GM18861 (cell line): Measurements from ENCODE around the gene CD72.
A peak's percentile ranks its signal among the peaks of the same experiment; 100 is the strongest.
"Not testable (repeated sequence)": the region's sequence is repeated elsewhere in the genome, so short reads cannot be mapped to it uniquely, and the experiment has no call there.

Source experiments
- ATAC-seq: cut with Tn5 transposase; IDR thresholded peaks from one replicate; pipeline ENCODE4 v1.9.1; 2021; ENCODE audit not compliant: unreplicated experiment

The CD72 gene

DNA sequence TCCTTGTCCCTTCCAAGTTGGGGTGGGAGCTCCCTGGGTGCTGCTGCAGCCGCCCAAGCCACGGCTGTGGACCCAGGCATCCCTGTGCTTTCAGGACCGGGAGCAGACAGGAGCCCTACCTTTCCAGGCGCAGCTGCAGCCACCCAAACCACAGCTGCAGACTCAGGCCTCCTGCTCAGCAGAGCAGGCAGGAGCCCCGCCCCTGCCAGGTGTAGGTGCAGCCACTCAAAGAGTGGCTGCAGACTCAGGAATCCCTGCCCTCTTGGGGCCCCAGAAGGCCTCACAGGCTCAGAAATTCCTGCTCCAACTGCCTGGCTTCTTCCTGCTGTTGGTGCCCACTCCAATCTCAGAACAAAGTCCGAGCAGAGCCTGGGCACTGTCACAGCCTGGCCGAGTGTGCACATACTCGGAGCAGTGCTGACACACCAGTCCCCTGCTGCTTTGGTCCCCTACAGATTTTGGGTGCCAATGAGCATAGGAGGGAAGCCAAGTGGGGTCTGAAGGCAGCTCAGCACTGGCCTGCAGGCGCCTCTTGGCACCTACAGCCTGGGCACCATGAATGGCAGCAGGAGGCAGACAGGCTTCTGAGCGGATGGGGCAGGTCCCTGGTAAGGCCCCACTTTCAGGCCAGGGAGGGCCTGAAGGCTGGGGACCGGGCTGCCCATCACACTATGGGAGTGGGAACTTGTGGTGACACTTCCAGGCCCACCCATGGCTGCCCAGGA lies 19.2 kb downstream of the CD72 start:
- ATAC-seq: no peak

DNA sequence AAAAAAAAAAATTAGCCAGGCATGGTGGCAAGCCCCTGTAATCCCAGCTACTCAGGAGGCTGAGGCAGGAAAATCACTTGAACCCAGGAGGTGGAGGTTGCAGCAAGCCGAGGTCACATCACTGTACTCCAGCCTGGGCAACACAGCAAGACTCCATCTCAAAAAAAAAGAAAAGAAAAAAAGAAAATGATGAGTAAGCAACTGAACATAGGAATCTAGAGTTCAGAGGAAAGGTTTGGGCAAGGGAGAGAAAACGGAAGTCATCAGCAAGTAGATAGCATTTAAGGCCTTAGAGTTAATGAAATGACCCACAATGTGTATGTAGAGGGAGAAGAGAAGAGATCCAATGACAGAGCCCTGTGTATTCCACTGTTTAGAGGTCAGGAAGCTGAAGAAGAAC lies 21.3 kb downstream of the CD72 start:
- ATAC-seq: not testable (repeated sequence)

DNA sequence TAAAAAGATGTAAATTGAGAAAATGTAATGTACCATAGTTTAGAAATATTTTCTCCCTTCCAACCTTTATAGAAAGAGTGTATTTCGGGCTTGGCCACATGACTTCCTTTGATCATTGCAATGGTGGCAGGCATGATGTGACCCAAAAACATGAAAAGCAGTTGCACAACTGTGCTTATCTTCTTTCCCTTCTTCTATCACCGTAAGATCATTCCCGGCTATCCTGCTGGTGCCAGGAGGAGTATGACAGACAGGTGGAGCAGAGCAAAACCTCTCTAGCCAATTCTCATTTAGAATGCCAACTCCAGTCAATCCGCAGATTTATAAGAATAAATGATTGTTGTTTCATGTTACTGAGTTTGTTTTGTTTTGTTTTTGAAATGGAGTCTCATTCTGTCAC lies 23.7 kb downstream of the CD72 start:
- ATAC-seq: no peak

DNA sequence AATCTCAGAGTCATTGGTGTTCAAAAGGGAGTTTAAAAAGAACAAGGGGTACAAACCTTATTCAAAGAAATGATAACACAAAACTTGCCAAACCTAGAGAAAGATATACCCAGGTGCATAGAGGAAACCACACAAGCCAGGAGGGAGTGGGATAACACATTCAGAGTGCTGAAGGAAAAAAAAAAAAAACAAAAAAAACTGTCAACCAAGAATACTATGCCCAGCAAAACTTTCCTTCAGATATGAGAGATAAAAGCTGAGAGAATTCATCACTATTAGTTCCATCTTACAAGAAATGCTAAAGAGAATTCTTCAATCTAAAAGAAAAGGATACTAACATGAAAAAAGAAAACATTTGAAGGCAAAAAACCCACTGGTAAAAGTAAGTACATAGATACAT lies 24.6 kb downstream of the CD72 start:
- ATAC-seq: no peak

DNA sequence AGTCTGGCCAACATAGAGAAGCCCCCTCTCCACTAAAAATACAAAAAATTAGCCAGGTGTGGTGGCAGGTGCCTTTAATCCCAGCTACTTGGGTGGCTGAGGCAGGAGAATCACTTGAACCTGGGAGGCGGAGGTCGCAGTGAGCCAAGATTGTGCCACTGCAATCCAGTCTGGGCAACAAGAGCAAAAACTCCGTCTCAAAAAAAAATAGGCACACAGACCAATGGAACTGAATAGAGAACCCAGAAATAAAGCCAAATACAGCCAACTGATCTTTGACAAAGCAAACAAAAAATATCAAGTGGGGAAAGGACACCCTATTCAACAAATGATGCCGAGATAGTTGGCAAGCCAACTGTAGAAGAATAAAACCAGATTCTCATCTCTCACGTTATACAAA lies 29.7 kb downstream of the CD72 start:
- not testable (repeated sequence) for ATAC-seq

DNA sequence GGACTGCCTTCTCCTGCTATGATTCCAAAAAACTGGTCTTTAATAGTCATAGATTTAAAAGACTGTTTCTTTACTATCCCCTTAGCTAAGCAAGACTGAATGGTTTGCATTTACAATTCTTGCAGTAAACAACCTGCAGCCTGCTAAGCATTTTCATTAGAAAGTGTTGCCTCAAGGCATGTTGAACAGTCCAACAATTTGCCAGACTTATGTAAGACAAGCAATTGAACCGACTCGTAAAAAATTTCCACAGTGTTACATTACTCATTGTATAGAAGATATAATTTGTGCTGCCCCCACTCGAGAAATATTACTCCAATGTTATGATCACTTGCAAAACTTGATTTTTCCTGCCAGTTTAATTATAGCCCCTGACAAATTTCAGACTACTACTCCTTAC lies 33.5 kb downstream of the CD72 start:
- not testable (repeated sequence) for ATAC-seq

DNA sequence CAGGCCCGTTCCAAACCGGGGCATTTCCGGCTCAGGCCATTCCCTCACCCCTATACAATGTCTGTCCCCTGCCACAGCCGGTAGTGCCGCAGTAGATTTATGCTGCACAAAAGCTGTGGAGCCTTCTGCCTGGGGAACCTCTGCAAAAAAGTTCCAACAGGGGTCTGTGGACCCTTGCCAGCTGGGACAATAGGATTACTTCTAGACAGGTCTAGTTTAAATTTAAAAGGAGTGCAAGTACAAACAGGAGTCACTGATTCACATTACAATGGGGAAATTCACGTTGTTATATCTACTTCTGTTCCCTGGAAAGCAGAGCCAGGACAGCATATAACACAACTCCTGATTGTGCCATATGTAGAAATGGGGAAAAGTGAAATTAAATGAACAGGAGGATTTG lies 34.7 kb downstream of the CD72 start:
- not testable (repeated sequence) for ATAC-seq

DNA sequence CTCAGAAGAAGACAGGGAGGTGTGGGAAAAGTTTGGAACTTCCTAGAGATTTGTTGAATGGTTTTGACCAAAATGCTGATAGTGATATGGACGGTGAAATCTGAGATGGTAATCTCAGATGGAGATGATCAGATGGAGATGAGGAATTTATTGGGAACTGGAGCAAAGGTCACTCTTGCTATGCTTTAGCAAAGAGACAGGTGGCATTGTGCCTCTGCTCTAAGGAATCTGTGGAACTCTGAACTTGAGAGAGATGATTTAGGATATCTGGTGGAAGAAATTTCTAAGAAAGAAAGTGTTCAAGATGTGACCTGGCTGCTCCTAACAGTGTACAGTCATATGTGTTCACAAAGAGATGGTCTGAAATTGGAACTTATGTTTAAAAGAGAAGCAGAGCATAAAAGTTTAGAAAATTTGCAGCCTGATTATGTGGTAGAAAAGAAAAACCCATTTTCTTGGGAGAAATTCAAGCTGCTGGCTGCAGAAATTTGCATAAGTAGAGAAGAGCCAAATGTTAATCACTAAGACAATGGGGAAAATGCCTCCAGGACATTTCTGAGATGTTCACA lies 38.5 kb downstream of the CD72 start:
- not testable (repeated sequence) for ATAC-seq

DNA sequence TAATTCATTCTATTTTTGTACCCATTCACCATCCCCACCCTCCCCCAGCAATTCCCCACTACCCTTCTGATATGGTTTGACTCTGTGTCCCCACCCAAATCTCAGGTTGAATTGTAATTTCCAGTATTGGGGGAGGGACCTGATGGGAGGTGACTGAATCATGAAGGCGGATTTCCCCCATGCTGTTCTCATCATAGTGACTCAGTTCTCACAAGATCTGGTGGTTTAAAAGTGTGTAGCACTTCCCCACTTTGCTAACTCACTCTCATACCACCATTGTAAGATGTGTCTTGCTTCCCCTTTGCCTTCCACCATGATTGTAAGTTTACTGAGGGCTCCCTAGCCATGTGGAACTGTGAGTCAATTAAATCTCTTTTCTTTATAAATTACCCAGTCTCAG lies 39.1 kb downstream of the CD72 start:
- no peak for ATAC-seq

DNA sequence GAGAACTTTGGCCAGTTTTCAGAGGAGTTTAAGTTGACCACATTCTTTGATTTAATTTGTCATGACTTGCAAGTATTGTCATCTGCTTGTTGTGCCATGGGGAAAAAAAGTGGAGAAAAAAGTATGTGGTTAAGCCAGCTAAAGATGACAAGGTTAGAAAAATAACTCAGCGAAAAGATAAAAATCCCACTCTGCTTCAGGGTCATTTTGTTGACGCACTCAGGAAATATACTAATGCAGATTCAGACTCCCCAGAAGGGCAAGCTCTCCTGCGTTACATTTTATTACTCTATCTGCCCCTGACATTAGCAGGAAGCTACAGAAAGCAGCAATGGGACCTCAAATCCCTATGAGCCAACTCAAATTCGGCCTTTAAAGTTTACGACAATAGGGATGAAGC lies 40.7 kb downstream of the CD72 start:
- ATAC-seq: no peak

DNA sequence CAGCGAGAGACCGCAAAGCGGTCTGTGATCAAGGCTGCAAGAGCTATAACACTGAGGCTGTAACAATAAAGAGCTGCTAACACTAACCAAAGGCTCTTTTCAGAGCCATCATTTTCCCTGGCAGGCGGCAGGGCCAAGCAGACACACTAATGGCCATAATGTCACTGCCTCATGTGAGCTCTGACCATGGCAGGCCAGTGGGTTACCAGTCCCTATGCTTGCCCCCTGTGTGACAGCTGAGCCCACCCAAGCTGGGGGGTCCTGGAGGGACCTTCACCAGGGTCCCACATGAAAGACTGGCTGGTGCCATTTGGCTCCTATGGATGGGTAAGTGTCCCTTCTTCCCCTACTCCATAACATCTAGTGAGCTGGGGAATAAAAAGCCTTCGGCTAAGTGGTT lies 42.7 kb downstream of the CD72 start:
- no peak for ATAC-seq

DNA sequence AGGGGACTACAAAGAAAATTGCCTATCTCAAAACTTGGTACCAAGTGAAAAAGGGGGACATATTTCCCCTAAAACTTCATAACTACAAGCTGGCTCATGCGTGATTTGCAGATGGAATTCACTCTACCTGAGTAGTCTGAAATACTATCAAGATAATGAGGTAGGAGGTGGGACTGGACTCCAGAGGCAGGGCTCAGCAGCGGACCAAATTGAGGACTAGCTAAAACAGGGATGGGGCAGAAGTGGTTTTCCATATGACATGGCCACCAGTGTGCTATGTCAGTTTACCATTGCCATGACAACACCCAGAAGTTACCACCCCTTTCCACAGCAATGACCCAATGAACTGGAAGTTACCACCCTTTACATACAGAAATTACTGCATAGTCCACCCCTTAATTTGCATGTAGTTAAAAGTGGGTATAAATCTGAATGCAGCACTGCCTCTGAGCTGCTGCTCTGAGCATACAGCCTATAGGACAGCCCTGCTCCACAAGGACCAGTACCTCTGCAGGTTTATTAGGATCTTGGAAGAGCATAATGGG lies 43.6 kb downstream of the CD72 start:
- ATAC-seq: no peak

DNA sequence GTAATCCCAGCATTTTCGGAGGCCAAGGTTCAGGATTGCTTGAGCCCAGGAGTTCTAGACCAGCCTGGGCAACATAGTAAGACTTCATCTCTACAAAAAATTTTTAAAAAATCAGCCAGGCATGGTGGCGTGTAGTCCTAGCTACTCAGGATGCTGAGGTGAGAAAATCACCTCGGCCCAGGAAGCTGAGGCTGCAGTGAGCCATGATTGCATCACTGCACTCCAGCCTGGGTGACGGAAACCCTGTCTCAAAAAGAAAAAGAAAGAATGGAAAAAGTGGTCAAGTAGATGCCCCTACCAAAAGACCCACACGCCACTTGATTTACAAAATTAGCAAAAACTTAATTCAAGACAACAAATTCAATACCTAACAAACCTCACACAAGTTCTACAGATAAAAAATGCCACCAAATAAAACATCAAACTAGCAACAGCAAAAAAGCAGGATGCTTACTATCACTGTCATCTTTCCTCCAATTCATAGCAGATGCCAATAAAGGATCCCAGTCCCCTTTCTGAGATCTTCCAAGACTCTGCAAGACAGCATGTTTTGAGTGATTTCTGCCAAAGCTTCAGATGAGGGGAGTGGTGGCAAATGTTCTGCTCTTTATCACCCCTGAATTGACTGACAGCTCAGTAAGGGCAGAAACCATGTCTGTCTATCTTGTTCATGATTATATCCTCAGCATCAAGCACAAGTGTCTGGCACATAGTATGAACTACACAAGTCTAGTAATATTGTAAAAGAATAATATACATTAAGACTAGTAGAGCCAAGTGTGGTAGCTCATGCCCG lies 47.3 kb downstream of the CD72 start:
- peak; percentile 59 for ATAC-seq

DNA sequence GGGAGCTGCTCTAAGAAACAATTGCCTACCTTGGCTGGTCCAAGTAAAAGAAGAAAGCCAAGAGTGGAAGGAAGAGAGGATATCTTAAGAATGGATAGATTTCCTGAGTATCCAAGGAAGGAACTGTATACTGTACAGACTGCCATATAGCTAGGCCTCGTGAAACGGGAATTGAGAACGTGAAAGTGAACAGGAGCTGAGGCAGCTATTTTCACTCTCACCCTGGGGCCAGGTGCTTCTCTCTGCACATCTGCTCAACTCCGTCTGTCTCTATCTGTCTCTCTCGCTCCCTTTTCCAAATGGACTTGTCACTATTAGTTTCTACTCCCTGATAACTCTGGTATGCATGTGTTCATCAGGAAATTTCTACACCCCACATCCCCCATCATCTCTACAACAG lies 49.0 kb downstream of the CD72 start:
- ATAC-seq: no peak

DNA sequence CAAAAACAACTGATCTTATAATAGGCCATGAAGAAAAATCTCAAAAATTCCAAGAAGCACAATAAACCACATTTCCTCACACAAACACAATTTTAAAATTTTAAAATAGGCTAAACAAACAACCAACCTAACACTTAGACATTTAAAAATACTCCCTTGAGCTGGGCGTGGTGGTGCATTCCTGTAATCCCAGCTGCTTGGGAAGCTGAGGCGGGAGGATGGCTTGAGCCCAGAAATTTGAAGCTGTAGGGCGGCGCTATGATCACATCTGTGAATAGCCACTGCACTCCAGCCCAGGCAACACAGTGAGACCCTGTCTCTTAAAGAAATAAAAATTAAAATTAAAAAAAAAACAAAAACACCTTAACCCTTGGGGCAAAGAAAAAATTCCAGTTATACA lies 50.0 kb downstream of the CD72 start:
- ATAC-seq: no peak

DNA sequence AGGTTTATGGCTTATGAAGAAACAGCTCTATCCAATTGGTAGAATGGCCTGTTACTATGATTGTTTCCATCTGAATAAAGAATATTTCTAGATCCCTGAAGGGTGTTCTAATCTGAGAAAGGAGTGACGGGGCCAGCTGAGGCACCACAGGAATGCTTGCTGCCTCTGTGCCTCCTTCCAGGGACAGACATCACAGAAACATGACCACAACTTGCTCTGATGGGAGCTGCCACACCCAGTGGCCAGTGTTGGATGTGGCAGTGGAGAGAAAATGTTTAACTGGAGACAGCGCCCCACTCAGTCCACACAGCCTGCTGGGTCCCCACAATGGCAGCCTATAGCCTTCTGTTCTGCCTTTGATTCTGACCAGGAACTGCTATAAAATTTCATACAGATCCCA lies 51.8 kb downstream of the CD72 start:
- ATAC-seq: no peak

DNA sequence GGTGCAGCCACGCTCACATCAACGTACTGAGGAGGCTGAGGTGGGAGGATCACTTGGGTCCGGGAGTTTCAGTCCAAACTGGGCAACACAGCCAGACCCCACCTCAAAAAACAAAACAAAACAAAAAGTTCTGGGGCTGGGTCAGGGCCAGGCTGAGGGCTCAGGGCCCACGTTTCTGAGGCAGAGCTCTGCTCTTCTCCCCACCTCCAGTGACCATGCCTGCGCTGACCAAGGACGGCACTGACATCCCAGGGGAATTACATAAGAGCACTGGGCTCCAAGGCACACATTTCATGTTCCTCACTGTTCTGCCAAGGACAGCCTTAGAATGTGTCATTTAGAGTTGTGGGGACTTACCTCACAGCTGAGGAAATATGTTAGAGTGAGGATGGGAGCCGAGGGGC lies 53.6 kb downstream of the CD72 start:
- no peak for ATAC-seq

DNA sequence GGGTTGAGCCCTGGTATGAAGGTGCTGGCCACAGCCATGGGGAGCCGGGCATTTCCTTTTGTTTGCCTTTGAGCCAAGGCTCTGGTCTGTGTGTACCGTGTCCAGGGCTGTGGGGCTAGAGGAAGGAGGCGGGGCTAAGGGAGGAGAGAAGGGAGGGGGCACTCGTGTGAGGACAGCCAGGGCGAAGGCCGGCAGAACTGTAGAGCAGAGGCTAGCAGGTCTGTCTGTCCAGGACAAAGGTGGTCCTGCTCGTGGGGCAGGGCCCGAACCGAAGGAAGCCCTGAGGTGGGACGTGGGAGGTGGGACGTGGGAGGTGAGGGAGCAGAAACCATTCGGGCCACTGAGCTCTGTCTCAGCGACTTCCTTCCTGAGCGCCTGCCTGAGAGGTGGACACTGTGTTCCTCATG lies 54.4 kb downstream of the CD72 start:
- no peak for ATAC-seq

DNA sequence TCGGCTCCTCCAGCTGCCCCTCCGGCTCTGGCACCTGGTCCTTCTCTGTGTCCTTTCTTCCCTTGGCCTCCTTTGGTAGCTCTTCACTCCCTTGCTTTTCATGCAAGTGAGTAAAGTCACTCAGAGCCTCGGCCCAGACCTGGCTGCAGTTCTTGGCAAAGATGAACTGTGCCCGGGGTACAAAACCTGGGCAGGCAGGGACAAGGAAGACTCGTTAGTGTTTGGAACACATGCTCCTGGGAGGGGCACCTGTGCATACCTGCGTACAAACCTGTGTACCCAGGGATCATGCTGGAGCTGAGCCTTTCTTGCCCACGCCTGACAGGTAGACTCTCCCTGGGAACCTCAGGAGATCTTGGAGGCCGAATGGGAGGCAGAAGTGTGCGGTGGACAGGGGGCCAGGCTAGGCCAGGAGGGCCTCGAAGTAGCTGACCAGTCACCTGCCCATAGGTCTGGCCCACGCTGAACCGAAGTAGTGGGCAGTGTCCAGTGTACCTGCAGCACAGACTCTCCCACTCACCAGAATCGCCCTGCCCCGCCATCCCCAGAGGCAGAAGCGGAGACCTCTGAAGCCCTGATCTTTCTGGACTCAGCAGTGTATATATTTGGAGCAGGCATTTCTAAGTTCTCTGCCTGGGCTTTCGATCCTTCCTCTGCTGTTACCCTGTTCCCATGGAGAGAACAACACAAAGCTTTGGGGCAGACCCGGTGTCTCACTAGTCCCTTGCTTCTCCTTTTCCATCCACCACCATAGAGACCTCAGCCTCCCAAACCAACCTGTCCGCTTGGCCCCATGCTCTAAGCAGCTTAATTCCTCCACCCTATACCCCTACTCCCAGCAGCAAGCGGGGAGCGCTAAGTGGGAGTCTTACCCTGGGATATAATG lies 55.1 kb downstream of the CD72 start:
- ATAC-seq: no peak

DNA sequence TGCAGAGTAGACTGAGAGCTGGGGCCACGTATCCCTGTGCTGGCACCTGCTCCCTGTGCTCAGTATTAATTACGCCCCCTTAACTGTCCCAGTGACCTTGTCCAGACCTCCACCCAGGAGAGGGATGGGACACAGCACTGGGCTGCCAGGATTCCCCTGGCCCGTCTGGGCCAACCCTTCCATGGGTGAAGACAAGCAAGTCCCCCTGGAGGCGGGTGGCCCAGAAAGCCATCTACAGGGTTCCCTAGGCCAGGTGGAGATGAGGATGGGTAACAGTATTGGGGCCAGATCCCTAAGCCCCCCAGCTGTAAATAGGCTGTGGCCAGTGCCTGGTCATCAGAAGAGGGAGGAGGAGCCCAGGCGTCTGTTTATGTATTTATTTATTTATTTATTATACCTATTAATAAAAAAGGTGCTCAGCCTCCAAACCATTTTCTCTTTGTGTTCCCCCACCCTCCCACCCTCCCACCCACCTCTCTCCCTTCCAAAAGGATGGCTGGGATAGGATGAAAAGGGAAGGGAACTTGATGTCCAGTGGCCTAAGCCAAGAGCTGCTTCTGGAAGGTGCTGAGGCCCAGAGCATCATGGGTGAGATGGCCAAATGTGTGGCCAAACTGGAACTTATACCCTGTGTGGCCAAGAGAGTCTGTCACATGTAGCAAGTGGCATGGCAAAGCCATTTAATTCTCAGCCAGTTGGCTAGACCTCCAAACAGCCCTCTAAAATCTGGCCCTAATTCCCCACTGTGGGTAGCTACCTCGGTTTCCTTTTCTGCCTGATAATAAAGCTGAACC lies 56.5 kb downstream of the CD72 start:
- no peak for ATAC-seq
